ENCODE results near the gene PON2. TPM values are rescaled to one million over a fixed set of nuclear protein-coding genes. Genes with fewer than 3 reads are reported as not detected.

PON2 gene
- total and polyA plus RNA-seq, 2 donors (not counting 1 experiment from before 2014, with no cell fraction given): 7.5 to 8.3 TPM

GRCh38 chr7:95478272-95479037 is 43.6 kb upstream of the PON2 start:
- Histone ChIP-seq H3K79me2 (ENCODE audit: control insufficient read depth, insufficient read depth, low read length) (no peaks in the 10 kb centered on the region), H3K4me1 (ENCODE audit: control insufficient read depth in 2 of 2, insufficient read depth in 2 of 2, low read length in 2 of 2) (no peaks in the 10 kb centered on the region), H3K27ac (ENCODE audit: low read length in 2 of 2) (no peak overlapping the region), H3K9ac (ENCODE audit: low read length) (no peak overlapping the region), H3K4me3 (ENCODE audit: control extremely low read depth in 1 of 5, extremely low read depth in 1 of 5, insufficient read depth in 1 of 5, low read depth in 2 of 5, low read length in 4 of 5) (no peak overlapping the region), H3K9me3 (ENCODE audit: control extremely low read depth in 1 of 3, control insufficient read depth in 2 of 3, insufficient read depth in 1 of 3, low read length in 2 of 3) (no peaks in the 10 kb centered on the region), H4K20me1 (ENCODE audit: control insufficient read depth, insufficient read depth, low read length, poor library complexity, severe bottlenecking) (no peaks in the 10 kb centered on the region), H3K36me3 (replicated peaks in 1 of 2; ENCODE audit: control extremely low read depth in 1 of 2, control insufficient read depth in 1 of 2, extremely low read depth in 1 of 2, insufficient read depth in 2 of 2, low read length in 1 of 2) (no peaks in the 10 kb centered on the region), H2AFZ (ENCODE audit: insufficient read depth, low read depth, low read length, poor library complexity, severe bottlenecking) (no peak overlapping the region), H3K27me3 (replicated peaks in 1 of 4; ENCODE audit: control extremely low read depth in 1 of 4, control insufficient read depth in 3 of 4, insufficient read depth in 4 of 4, low read length in 3 of 4) (no peaks in the 10 kb centered on the region), H3K4me2 (replicated peaks; ENCODE audit: low read depth, low read length, poor library complexity, severe bottlenecking) (no peak overlapping the region)
- Mint-ChIP-seq H3K4me1 (peaks cover 3% of the 10 kb centered on the region), H3K27ac (no peak overlapping the region), H3K27me3 (peaks cover 15% of the 10 kb centered on the region), H3K9me3 (ENCODE audit: insufficient read depth) (no peaks in the 10 kb centered on the region), H3K4me3 (no peak overlapping the region)
- ATAC-seq (ENCODE audit: low read depth): no peak
- 83% methylated on average over 13 of the region's 18 CpGs for WGBS (ENCODE audit: insufficient coverage)
- no peak for DNase-seq
- intact Hi-C loops (cut with micrococcal nuclease): loop anchor here (5.0 to 10.0 kb wide), 2 partner anchors 134 to 811 kb away; no protein-coding TSS in a partner anchor
- no peak for TF ChIP-seq EZH2 (IDR thresholded peaks at IDR 0.05; ENCODE audit: borderline replicate concordance, insufficient read depth, low read depth, low read length, poor library complexity, severe bottlenecking)
- TF ChIP-seq, protein P1, sequence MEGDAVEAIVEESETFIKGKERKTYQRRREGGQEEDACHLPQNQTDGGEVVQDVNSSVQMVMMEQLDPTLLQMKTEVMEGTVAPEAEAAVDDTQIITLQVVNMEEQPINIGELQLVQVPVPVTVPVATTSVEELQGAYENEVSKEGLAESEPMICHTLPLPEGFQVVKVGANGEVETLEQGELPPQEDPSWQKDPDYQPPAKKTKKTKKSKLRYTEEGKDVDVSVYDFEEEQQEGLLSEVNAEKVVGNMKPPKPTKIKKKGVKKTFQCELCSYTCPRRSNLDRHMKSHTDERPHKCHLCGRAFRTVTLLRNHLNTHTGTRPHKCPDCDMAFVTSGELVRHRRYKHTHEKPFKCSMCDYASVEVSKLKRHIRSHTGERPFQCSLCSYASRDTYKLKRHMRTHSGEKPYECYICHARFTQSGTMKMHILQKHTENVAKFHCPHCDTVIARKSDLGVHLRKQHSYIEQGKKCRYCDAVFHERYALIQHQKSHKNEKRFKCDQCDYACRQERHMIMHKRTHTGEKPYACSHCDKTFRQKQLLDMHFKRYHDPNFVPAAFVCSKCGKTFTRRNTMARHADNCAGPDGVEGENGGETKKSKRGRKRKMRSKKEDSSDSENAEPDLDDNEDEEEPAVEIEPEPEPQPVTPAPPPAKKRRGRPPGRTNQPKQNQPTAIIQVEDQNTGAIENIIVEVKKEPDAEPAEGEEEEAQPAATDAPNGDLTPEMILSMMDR (IDR thresholded peaks at IDR 0.05): no peak
- ChIA-PET CTCF (interaction anchor here (0.7 to 12.6 kb wide), 8 partner anchors 13 to 1042 kb away, joined by 3 to 246 read pairs (median 14); no protein-coding TSS in a partner anchor), POLR2A (no interaction called here)
